Natural killer cell (primary cell): ENCODE measurements around the gene RNF223. TPM values are rescaled to one million over a fixed set of nuclear protein-coding genes. Genes with fewer than 3 reads are reported as not detected.

Experiments used
- ATAC-seq, 3 donors: fragments of 150-1000 bp in 2 of 3; fragments of 200-7000 bp in 1 of 3; cut with Tn5 transposase; 1 replicate in 1 of 3; 2 replicates in 2 of 3; pipeline ENCODE4 v1.10.0; 2021; ENCODE audit warnings: mild to moderate bottlenecking in 2 of 3, moderate library complexity in 2 of 3
- DNase-seq, 2 donors: peaks; one replicate each; pipeline versions ENCODE4 v3.0.0 to v3.0.0-alpha.2; 2013 to 2021; ENCODE audit warnings: mixed read lengths in 1 of 2
- H3K27ac ChIP-seq: one replicate; pipeline ENCODE4 v1.5.1; 2013; ENCODE audit warnings: mild to moderate bottlenecking, low read length
- H3K27me3 ChIP-seq: one replicate; pipeline ENCODE4 v1.6.1; 2013; ENCODE audit warnings: low read length; ENCODE audit not compliant: control insufficient read depth, insufficient read depth
- H3K36me3 ChIP-seq: one replicate; pipeline ENCODE4 v1.6.1; 2013; ENCODE audit warnings: low read length; ENCODE audit not compliant: control insufficient read depth, insufficient read depth
- H3K4me1 ChIP-seq: one replicate; pipeline ENCODE4 v1.6.1; 2013; ENCODE audit warnings: low read length; ENCODE audit not compliant: control insufficient read depth, insufficient read depth
- H3K4me3 ChIP-seq: one replicate; pipeline ENCODE4 v1.5.1; 2013; ENCODE audit warnings: low read length
- H3K9me3 ChIP-seq: one replicate; pipeline ENCODE4 v1.6.1; 2013; ENCODE audit warnings: low read length; ENCODE audit not compliant: control insufficient read depth, insufficient read depth
- H3K27ac Mint-ChIP-seq, 2 donors: one replicate each; pipeline ENCODE4 v1.8.0; 2022; ENCODE audit warnings: mild to moderate bottlenecking in 2 of 2, mixed read lengths in 2 of 2, moderate library complexity in 1 of 2
- H3K27me3 Mint-ChIP-seq, 2 donors: one replicate each; pipeline ENCODE4 v1.8.0; 2022; ENCODE audit warnings: low read depth in 2 of 2, mixed read lengths in 2 of 2
- H3K36me3 Mint-ChIP-seq: one replicate; pipeline ENCODE4 v1.8.0; 2022; ENCODE audit warnings: mixed read lengths
- H3K4me1 Mint-ChIP-seq, 2 donors: one replicate each; pipeline ENCODE4 v1.8.0; 2022; ENCODE audit warnings: mixed read lengths in 2 of 2
- H3K4me3 Mint-ChIP-seq: one replicate; pipeline ENCODE4 v1.8.0; 2022; ENCODE audit warnings: mild to moderate bottlenecking, moderate library complexity, mixed read lengths
- H3K9me3 Mint-ChIP-seq, 2 donors: one replicate each; pipeline ENCODE4 v1.8.0; 2022; ENCODE audit warnings: mixed read lengths in 2 of 2
- WGBS: methylation state at CpG from one replicate; pipeline ENCODE4 v1.1.7; 2013; ENCODE audit warnings: missing lambda C conversion rate; ENCODE audit not compliant: insufficient coverage; 5-methylcytosine and 5-hydroxymethylcytosine counted together
- intact Hi-C: fragments of 100-400 bp; cut with micrococcal nuclease; formaldehyde crosslinking; loops from one replicate; pipeline ENCODE4 v1.14.2; 2022
- total RNA-seq, 4 donors: library from RNA; stranded (reverse); fragments of 120-200 nt in 1 of 4; gene quantifications; one replicate each; pipeline versions ENCODE4 v1.2.3 to v1.2.4, GENCODE V29; 2013 to 2022
- TF ChIP-seq, protein P1 (sequence below): fragments of 200-600 bp; IDR thresholded peaks from one replicate; pipeline ENCODE4 v1.8.0; 2022; ENCODE audit warnings: antibody characterized with exemption

The RNF223 gene
- total RNA-seq, 3 donors from 2014 or later (not counting 1 experiment from before 2014, with no cell fraction given): not detected

DNA sequence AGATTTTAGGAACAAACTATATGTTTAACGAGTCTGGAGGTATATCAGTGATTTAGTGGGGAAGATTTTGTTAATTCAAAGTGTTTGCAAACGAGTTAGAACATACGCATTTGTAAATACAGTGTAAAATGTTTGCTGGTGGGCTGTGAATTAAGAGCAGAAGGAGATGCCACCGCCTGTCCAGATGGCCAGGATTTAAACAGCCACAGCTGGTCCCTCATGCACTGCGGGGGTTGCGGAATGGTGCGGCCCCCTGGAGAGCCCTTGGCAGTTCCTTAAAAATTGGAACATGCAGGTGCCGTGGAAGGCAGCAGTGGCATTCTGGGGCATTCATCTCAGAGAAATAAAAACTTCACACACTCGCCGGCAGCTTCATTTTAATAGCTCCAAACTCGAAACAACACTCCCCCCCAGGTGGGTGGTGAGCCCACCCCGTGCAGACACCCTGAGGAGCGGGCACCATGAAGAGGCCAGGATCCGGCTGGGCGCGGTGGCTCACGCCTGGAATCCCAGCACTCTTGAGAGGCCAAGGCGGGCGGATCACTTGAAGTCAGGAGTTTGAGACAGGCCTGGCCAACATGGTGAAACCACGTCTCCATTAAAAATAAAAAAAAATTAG, 45.3 kb upstream of the RNF223 start:
- ATAC-seq (no peak), DNase-seq (peak in 1 of 2 donors; percentile 9)
- Mint-ChIP-seq H3K9me3 (no peaks in the 10 kb centered on the region), H3K27me3 (peaks cover 0 to 3% of the 10 kb centered on the region in 2 donors), H3K36me3 (no peaks in the 10 kb centered on the region), H3K4me1 (peaks cover 10 to 27% of the 10 kb centered on the region in 2 donors), H3K4me3 (no peak overlapping the region), H3K27ac (no peak overlapping the region)
- Histone ChIP-seq H3K9me3 (no peaks in the 10 kb centered on the region), H3K27ac (no peak overlapping the region), H3K36me3 (no peaks in the 10 kb centered on the region), H3K27me3 (peaks cover 2% of the 10 kb centered on the region), H3K4me3 (no peak overlapping the region), H3K4me1 (peaks cover 29% of the 10 kb centered on the region)
- intact Hi-C loops: loop anchor here (5.0 kb wide), 1 partner anchor 153 kb away; the partner anchor contains the start of gene UBE2J2
- TF ChIP-seq, protein P1, sequence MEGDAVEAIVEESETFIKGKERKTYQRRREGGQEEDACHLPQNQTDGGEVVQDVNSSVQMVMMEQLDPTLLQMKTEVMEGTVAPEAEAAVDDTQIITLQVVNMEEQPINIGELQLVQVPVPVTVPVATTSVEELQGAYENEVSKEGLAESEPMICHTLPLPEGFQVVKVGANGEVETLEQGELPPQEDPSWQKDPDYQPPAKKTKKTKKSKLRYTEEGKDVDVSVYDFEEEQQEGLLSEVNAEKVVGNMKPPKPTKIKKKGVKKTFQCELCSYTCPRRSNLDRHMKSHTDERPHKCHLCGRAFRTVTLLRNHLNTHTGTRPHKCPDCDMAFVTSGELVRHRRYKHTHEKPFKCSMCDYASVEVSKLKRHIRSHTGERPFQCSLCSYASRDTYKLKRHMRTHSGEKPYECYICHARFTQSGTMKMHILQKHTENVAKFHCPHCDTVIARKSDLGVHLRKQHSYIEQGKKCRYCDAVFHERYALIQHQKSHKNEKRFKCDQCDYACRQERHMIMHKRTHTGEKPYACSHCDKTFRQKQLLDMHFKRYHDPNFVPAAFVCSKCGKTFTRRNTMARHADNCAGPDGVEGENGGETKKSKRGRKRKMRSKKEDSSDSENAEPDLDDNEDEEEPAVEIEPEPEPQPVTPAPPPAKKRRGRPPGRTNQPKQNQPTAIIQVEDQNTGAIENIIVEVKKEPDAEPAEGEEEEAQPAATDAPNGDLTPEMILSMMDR: no peak
- WGBS: 87% methylated on average over 20 of the region's 20 CpGs

DNA sequence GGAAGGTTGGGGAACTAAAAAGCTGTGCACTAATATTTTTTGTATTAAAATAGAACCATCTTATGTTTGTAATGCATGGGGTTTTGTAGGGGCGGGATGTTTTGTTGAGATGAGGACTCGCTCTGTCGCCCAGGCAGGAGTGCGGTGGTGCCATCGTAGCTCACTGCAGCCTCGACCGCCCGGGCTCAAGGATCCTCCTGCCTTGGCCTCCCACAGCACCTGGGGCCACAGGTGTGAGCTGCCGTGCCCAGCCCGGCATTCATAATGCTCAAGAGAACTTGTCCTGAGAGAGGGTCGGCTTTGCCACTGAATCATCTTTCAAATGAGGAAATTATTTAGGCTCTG, 44.7 kb upstream of the RNF223 start:
- Mint-ChIP-seq H3K27ac (no peak overlapping the region), H3K4me1 (peaks cover 6 to 24% of the 10 kb centered on the region in 2 donors), H3K27me3 (peaks cover 0 to 3% of the 10 kb centered on the region in 2 donors), H3K36me3 (no peaks in the 10 kb centered on the region), H3K9me3 (no peaks in the 10 kb centered on the region), H3K4me3 (no peak overlapping the region)
- no peak overlapping the region for H3K27ac ChIP-seq
- TF ChIP-seq, protein P1: no peak
- DNase-seq (peak in 1 of 2 donors; percentile 9), ATAC-seq (no peak)
- H3K4me1 ChIP-seq: peaks cover 29% of the 10 kb centered on the region
- no peaks in the 10 kb centered on the region for H3K36me3 ChIP-seq
- H3K27me3 ChIP-seq: peaks cover 2% of the 10 kb centered on the region
- no peak overlapping the region for H3K4me3 ChIP-seq
- no peaks in the 10 kb centered on the region for H3K9me3 ChIP-seq
- 89% methylated on average over 11 of the region's 11 CpGs for WGBS
- intact Hi-C loops: loop anchor here (5.0 kb wide), 1 partner anchor 153 kb away; the partner anchor contains the start of gene UBE2J2

DNA sequence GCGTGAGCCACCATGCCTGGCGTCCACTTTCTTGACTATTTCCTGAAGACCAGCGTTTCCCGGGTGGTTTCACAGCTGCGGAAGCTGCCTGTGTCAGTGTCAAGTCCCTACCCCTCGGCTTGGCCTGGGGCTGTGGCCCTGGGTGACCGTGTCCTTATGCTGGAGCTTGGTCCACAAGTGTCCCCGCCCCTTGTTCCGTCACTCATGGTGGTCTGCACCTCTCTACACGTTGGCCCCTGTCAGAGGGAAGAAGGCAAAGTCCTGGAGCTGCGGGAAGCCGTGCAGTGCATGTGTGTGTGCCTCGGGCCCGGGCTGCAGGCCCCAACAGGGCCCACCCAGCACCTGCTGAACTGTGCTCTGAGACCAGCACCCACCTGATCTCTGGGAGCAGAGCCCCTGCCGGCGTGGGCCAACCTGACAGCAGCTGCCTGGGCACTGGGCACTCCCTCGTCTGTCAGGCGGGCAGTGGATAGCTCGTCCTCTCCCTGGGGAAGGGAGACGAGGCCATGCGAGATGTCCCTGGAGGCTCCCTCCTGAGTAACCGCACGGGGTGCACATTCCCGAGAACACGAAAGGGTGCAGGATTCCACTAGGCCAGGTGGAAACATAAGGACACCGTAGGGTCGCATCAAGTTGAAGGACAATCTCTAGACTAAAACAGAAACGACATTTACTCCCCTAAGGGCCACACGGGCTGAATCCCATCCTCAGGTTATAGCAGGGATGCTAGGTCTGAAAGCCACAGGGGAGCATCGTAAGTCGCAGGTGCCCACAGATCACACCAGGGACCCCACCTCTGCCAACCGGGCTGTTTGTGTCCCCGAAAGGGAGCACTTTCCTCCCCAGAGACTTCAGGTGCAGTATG, 44.1 kb upstream of the RNF223 start:
- TF ChIP-seq, protein P1: no peak
- Mint-ChIP-seq H3K4me1 (peaks cover under 1 to 18% of the 10 kb centered on the region in 2 donors), H3K36me3 (no peaks in the 10 kb centered on the region), H3K9me3 (peaks cover 0 to 3% of the 10 kb centered on the region in 2 donors), H3K27me3 (peaks cover 0 to 3% of the 10 kb centered on the region in 2 donors), H3K27ac (no peak overlapping the region), H3K4me3 (peak overlapping the region; percentile 55)
- H3K9me3 ChIP-seq: peaks cover 4% of the 10 kb centered on the region
- H3K4me1 ChIP-seq: peaks cover 29% of the 10 kb centered on the region
- WGBS: 88% methylated on average over 33 of the region's 33 CpGs
- ATAC-seq: no peak
- H3K27ac ChIP-seq: no peak overlapping the region
- DNase-seq: no peak
- H3K4me3 ChIP-seq: no peak overlapping the region
- H3K27me3 ChIP-seq: peaks cover 2% of the 10 kb centered on the region
- intact Hi-C loops: loop anchor here (5.0 kb wide), 1 partner anchor 154 kb away; the partner anchor contains the start of gene UBE2J2
- H3K36me3 ChIP-seq: no peaks in the 10 kb centered on the region
